ENCODE results near the gene MMP27.
"Not testable (repeated sequence)": the region's sequence is repeated elsewhere in the genome, so short reads cannot be mapped to it uniquely, and the experiment has no call there.

Gene MMP27, protein sequence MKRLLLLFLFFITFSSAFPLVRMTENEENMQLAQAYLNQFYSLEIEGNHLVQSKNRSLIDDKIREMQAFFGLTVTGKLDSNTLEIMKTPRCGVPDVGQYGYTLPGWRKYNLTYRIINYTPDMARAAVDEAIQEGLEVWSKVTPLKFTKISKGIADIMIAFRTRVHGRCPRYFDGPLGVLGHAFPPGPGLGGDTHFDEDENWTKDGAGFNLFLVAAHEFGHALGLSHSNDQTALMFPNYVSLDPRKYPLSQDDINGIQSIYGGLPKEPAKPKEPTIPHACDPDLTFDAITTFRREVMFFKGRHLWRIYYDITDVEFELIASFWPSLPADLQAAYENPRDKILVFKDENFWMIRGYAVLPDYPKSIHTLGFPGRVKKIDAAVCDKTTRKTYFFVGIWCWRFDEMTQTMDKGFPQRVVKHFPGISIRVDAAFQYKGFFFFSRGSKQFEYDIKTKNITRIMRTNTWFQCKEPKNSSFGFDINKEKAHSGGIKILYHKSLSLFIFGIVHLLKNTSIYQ

DNA sequence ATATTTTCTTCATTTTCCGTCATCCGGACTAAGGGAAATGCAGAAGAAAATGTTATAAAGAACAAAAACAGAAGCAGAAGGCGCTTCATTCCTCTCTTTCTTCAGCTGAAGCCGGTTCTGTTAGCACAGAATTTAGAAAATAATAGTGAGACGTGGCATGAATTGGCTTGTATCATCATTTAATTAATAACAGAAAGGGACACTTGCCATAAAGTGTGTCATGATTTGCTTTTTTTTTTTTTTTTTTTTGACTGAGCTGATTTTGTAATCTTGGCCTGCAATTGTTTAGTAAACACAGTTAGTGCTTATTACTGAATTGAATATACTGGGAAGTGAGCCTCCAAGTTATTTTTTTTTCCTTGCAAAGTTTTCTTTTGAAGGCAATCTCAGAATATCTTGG, at the start of gene MMP27:
TSS of gene MMP27 (minus strand) at position 144 of the 400 bp plus-strand sequence. CDS start at position 89, 55 bp downstream.
- DNase-seq, result no peak

GRCh38 chr11:102753267-102753666, 47.7 kb upstream of the MMP27 start:
- no peak for DNase-seq

DNA sequence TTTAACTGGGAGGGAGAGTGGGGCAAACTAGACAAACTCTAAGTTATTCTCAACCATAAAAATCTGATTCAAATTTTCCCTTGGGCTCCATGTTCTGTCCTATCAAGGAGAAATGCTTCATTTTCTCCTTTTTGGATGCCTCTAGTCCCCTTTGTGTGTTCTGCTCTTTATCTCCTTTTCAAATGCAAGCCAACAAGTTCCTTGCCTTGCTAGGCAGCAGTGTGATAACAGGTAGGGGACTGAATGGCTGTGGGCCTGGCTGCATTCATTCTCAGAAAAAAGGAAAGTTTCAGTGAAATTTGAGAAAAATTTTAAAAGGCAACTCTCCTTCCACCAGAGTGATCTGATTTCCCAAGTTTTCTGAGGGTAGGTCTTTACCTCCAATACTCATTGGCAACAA, 46.1 kb upstream of the MMP27 start:
- DNase-seq, result no peak

DNA sequence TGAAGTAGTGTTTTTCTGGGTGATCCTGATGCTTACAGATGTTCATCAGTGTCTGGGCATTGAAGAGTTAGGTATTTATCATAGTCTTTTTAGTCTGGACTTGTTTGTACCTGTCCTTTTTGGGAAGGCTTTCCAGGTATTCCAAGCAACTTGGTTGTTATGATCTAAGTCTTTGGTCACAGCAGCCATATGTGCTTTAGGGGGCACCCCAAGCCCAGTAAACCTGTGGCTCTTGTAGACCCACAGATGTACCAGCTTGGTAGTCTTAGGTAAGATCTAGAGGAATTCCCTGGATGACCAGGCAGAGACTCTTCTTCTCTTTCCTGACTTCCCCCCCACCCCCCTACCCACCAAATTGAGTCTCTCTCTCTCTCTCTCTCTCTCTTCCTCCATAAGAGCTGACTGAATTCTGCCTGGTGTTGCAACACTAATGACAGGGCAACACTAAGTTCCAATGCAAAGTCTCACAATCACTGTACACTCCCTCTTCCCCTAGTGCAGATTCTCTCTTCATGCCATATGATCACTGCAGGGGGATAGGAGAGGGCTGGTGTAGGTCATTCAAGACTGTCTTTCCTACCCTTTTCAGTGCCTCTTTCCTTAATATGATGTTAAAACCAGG, 43.6 kb upstream of the MMP27 start:
- no peak for DNase-seq

DNA sequence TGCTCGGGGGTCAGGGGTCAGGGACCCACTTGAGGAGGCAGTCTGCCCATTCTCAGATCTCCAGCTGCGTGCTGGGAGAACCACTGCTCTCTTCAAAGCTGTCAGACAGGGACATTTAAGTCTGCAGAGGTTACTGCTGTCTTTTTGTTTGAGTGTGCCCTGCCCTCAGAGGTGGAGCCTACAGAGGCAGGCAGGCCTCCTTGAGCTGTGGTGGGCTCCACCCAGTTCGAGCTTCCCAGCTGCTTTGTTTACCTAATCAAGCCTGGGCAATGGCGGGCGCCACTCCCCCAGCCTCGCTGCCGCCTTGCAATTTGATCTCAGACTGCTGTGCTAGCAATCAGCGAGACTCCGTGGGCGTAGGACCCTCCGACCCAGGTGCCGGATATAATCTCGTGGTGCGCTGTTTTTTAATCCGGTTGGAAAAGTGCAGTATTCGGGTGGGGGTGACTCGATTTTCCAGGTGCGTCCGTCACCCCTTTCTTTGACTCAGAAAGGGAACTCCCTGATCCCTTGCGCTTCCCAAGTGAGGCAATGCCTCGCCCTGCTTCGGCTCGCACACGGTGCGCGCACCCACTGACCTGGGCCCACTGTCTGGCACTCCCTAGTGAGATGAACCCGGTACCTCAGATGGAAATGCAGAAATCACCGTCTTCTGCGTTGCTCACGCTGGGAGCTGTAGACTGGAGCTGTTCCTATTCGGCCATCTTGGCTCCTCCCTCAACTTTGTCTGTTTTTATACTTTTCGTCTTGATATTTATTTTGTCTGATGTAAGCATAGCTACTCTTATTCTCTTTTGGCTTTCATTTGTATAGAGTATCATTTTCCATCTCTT, 41.4 kb upstream of the MMP27 start:
- not testable (repeated sequence) for DNase-seq

DNA sequence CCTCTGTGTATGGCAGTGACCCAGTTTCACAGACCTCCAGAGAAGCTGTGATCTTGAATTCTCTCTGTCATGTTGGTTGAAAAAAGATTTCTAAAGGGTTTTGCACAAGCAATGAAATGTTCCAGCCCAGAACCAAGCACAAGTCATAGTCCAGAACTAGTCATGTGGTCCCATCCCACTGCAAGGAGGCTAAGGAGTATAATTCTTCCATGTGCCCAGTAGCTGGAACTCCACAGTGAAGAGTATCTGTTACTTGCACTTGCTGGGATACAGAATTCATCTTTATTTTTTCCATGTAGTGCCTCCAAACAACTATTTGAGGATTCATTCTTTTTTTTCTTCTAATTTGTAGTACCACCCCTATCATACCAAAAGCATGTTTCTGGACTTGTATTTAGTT, 29.1 kb upstream of the MMP27 start:
- no peak for DNase-seq

DNA sequence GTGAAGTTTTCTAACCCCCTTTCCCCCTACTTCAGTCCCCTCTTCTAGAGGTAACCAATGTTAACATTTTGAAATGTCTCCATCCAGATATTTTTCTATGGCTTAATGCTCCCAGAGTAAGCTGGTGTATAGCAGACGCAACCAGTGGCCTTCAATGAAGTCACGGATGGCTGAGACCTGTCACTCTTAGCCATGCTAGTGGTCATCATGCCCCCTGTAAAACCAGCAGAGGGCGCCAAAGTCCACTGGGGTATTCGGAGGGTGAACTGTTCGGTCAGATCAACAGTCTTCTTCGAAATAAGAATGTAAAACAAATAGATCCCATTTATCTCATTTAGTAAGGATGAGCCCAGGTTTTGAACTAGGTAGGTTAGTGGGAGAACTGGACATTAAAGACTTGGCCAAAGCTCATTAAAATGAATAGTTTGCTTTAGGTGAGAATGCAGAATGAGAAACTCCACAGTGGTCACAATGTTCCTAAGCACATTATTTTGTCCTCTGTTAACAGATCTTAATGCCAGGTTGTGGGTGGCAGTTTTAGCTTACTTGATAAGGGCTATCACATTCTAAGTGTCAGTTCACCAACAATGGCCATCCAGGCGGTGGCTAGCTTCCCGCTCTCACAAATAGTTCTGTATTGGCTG, 27.8 kb upstream of the MMP27 start:
- peak; percentile 81 for DNase-seq

- not testable (repeated sequence) for DNase-seq
Observed at GRCh38 chr11:102730944-102731343, 25.4 kb upstream of the MMP27 start.

DNA sequence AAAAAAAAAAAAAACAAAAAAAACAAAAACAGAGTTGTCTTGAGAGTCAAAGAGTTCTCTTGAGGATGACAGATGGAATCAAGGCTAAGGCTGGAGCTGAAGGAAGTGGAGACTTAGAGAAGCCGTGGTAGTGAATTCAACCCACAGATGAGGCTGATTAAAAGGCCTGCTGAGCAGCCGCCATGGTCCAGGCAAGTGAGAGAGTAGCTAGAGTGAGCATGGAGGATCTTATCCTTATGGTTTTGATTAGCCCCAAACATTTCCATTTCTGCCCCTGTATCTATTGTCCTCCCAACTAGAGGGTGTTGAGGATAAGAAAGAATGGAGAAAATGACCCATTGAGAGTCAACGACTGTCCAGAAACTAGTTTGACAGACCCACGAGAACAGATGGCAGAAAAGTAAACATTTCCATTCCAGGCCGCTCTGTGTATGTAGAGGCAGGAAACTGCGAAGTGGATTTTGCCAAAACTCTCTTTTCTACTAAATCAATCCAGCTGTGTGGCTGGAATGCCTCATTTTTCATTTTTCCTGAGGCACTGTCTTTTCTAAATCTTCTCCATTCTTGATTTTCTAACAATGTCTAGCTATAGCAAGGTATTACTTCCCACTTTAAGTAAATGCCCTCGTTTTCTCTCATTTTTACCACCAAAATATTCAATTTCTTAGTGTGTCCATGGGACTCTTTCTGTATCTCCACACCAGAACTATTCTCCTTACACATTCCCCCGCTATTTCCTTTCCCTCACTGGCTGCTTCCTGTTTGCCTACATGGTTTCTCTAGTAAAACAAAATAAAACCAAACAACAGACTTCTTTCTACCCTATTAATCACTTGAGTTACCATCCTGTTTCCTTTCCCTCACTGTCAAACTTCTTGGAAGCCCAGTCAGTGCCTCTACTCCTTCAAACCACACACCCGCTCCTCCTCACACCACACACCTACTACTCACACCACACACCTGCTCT, 24.6 kb upstream of the MMP27 start:
- DNase-seq, result no peak

DNA sequence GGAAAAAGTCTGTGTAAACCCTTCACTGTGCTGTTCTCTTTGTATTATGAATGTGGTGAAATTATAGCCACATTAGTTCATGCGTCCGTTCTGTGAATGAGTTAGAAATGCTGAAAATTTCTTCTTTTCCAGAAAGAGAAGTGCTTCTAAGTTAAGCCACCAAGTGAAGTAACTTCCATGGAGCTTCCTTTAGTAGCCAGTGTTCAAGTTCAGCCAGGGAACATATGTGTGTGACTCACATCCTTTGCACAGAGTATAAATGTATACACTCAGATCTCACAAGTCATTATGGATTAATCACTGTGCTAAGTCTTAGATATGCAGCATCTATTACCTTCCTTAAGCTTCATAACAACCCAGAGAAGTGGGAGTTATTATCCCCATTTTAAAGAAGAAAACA, 22.3 kb upstream of the MMP27 start:
- DNase-seq, result no peak

GRCh38 chr11:102724904-102725500, 19.4 kb upstream of the MMP27 start, which contains the start of gene MMP8:
TSS of gene MMP8 (minus strand) at chr11:102724954. CDS start at chr11:102724855, 99 bp downstream.
- no peak for DNase-seq

DNA sequence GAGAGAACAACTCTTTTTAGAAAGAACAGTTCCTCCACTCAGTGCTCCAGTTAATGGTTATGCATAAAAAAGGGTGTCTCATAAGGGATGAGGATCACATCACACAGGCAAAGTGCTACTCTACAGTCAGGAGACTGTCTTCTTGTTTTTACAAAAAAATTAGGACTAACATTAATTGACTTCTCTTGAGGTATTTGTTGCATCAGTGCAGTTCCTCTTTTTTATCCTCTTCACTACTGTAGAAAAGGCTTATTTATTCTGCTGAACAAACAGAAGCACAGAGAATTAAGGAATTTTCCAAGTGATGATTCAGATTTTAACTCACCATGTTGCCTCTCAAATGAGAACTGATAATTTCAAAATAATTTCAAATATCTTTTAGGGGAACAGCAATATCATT, 17.3 kb upstream of the MMP27 start:
- DNase-seq, result peak; percentile 39

DNA sequence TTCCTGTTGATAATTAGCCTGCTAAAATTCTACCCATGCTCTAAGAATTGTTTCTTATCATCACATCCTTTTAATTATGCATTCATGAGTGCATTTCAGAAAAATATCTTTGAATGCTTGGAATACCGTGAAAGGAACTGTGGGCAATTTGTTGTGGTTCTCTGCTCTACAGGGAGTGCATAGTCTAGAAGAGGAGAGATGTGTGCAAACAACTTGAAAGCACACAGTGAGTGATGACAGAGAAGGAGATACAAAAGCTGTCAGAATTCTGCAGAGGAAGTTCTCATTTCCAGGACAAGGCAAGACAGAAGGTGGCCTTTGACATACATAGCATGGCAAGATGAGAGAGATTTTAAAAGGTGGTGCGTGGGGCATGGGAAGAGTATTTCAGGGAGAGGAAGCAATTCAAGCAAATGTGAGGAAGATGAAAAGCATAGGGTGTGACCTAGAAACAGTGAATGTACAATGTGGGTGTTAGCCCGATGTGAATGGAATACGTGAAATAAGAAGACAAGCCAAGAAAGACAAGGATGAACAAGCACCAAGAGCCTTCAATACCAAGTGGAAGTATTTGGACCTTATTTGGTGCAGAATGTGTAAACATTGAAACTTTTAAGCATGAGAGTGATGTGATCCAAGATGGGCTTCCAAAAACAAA, 14.2 kb upstream of the MMP27 start:
- no peak for DNase-seq

GRCh38 chr11:102717280-102717679, 11.7 kb upstream of the MMP27 start:
- DNase-seq, result no peak

DNA sequence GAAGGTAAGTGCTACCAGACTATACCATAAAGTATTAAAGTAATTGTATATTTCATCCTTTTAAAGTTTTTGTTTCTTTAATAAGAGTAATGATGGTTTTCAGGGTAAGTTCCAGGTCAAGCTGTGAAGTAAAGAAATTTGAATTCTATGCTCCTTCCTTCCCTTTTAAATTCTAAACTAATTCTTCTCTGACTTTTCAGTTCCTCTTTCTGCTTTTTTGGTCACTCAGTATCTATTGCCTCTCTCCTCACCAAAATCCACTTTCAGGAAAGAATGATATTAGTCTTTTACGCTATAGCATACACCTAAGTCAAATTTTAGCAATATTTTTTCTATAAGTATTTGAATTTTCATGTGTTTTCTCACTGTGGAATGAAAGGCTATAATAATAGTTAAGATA, 11.0 kb upstream of the MMP27 start:
- no peak for DNase-seq

DNA sequence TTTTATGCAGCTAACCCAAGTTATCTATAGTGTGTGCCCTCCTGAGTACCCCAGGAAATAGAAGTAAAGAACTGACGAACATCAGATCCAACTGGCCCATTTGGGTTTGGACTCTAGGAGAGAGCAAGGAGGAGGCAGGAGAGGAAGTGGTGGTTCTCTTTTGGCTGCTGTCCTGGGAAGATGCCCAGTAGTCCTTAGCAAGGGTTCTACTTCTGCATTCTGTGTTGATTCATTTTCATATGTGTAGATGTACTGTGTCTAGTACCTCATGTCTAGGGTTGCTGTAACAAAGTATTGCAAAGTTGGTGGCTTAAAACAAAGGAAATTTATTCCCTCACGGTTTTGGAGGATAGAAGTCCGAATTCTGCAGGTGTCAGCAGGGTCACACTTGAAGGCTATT, 6.6 kb upstream of the MMP27 start:
- DNase-seq, result no peak

GRCh38 chr11:102709201-102709945, 3.8 kb upstream of the MMP27 start:
- no peak for DNase-seq

GRCh38 chr11:102708654-102709053, 3.1 kb upstream of the MMP27 start:
- no peak for DNase-seq

DNA sequence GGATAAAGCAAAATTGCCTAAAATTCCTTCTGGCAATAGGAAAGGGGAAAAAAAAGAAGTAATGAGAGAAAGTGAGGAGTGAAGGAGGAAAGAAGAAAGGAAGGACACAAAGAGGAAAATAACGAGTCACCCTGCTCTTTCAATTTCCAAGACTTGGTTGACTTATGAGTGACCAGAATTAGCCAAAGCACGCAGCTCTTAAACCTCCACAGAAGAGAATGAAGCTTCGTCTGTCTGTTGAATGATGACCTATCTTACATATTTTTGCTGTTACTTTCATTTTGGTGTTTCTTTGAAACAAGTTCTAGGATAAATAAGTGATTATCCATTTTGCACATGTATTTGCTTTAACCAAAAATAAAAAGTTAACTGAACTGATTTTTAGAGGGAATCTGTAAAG, 728 bp downstream of the MMP27 start:
- DNase-seq, result no peak

All from hematopoietic multipotent progenitor cell treated with erythropoietin and hydrocortisone succinate and interleukin-3 and kit ligand, for 6 days (in vitro differentiated cells).